GM12891 (cell line): Measurements from ENCODE around the gene FAXC.
A peak's percentile ranks its signal among the peaks of the same experiment; 100 is the strongest.

Experiments used
- DNase-seq: peaks from one replicate; pipeline ENCODE4 v3.0.0; 2011; ENCODE audit warnings: low spot score; ENCODE audit not compliant: insufficient read length
- FAIRE-seq: peaks from 2 replicates; lab custom pipeline; 2011; peaks lifted over from hg19 to GRCh38; lab: Jason Lieb, UNC
- PAX5 ChIP-seq: IDR thresholded peaks from 2 replicates; pipeline ENCODE4 v1.6.1; 2011; ENCODE audit warnings: low read length, moderate library complexity, mild to moderate bottlenecking; ENCODE audit not compliant: insufficient read depth, severe bottlenecking
- POLR2A ChIP-seq: IDR thresholded peaks from 2 replicates; pipeline ENCODE4 v1.6.1; 2011; ENCODE audit warnings: low read depth, low read length, control low read depth
- POLR2AphosphoS5 ChIP-seq: IDR thresholded peaks from 2 replicates; pipeline ENCODE4 v1.6.1; 2011; ENCODE audit warnings: low read depth, low read length, control low read depth
- POU2F2 ChIP-seq: IDR thresholded peaks from 2 replicates; pipeline ENCODE4 v1.6.1; 2011; ENCODE audit warnings: low read depth, mild to moderate bottlenecking, control low read depth, low read length, moderate library complexity
- SPI1 ChIP-seq: IDR thresholded peaks from 2 replicates; pipeline ENCODE4 v1.6.1; 2011; ENCODE audit warnings: low read depth, low read length, control low read depth
- TAF1 ChIP-seq: IDR thresholded peaks from 2 replicates; pipeline ENCODE4 v1.6.1; 2011; ENCODE audit warnings: low read depth, low read length, control low read depth

The FAXC gene

GRCh38 chr6:99364026-99364425 is 14.6 kb upstream of the FAXC start:
- FAIRE-seq (peak; percentile 52), DNase-seq (no peak)
- TF ChIP-seq SPI1 = no peak
- TF ChIP-seq POLR2AphosphoS5 = no peak
- TF ChIP-seq TAF1 = no peak
- no peak for TF ChIP-seq PAX5
- no peak for TF ChIP-seq POLR2A
- no peak for TF ChIP-seq POU2F2

- DNase-seq = no peak
- TF ChIP-seq TAF1 (no peak), PAX5 (no peak), POLR2A (no peak), SPI1 (no peak), POLR2AphosphoS5 (no peak), POU2F2 (no peak)
- peak; percentile 23 for FAIRE-seq
Observed at GRCh38 chr6:99362678-99363268, 13.3 kb upstream of the FAXC start.

GRCh38 chr6:99359800-99360199 is 10.3 kb upstream of the FAXC start:
- TF ChIP-seq PAX5 = no peak
- no peak for TF ChIP-seq POLR2A
- no peak for TF ChIP-seq POU2F2
- no peak for TF ChIP-seq POLR2AphosphoS5
- no peak for TF ChIP-seq SPI1
- no peak for TF ChIP-seq TAF1
- no peak for DNase-seq
- FAIRE-seq = no peak

GRCh38 chr6:99356641-99357040 is 7.2 kb upstream of the FAXC start:
- DNase-seq = no peak
- FAIRE-seq = no peak
- TF ChIP-seq POLR2AphosphoS5 (no peak), PAX5 (no peak), POLR2A (no peak), TAF1 (no peak), POU2F2 (no peak), SPI1 (no peak)

GRCh38 chr6:99354983-99355382 is 5.5 kb upstream of the FAXC start:
- DNase-seq (no peak), FAIRE-seq (no peak)
- TF ChIP-seq PAX5 = no peak
- TF ChIP-seq TAF1 = no peak
- no peak for TF ChIP-seq POLR2A
- no peak for TF ChIP-seq POU2F2
- no peak for TF ChIP-seq SPI1

GRCh38 chr6:99353126-99353525 is 3.7 kb upstream of the FAXC start:
- TF ChIP-seq SPI1 (no peak), PAX5 (no peak), POLR2AphosphoS5 (no peak), POU2F2 (no peak), TAF1 (no peak), POLR2A (no peak)
- no peak for FAIRE-seq
- DNase-seq = no peak

- DNase-seq (no peak), FAIRE-seq (no peak)
- TF ChIP-seq TAF1 (no peak), POU2F2 (no peak), POLR2A (no peak), PAX5 (no peak), SPI1 (no peak), POLR2AphosphoS5 (no peak)
Observed at GRCh38 chr6:99350573-99350972, 1.1 kb upstream of the FAXC start.

- DNase-seq = no peak
- TF ChIP-seq POLR2A = no peak
- no peak for TF ChIP-seq PAX5
- no peak for TF ChIP-seq SPI1
- no peak for TF ChIP-seq TAF1
- TF ChIP-seq POU2F2 = no peak
- TF ChIP-seq POLR2AphosphoS5 = no peak
- peak; percentile 38 for FAIRE-seq
Observed at GRCh38 chr6:99348288-99349170, 945 bp downstream of the FAXC start.

- TF ChIP-seq PAX5 (no peak), SPI1 (no peak), POLR2A (no peak), POU2F2 (no peak), TAF1 (no peak), POLR2AphosphoS5 (no peak)
- DNase-seq = no peak
- no peak for FAIRE-seq
Observed at GRCh38 chr6:99347804-99348203, 1.7 kb downstream of the FAXC start.

- no peak for TF ChIP-seq SPI1
- no peak for TF ChIP-seq PAX5
- TF ChIP-seq POLR2AphosphoS5 = no peak
- TF ChIP-seq TAF1 = no peak
- TF ChIP-seq POU2F2 = no peak
- TF ChIP-seq POLR2A = no peak
- no peak for FAIRE-seq
- no peak for DNase-seq
Observed at GRCh38 chr6:99346595-99346994, 2.9 kb downstream of the FAXC start.
